SK-N-SH (cell line): Measurements from ENCODE around the gene PACSIN3. TPM values are rescaled to one million over a fixed set of nuclear protein-coding genes. Genes with fewer than 3 reads are reported as not detected.
A peak's percentile ranks its signal among the peaks of the same experiment; 100 is the strongest.

ENCODE experiments used
- CTCF ChIA-PET: fragments of 300-600, 350-600 bp; formaldehyde crosslinking; extraction: SDS; loops from one replicate; lab custom pipeline; 2021; lab: Yijun Ruan, JAX
- POLR2A ChIA-PET: fragments of 350-600 bp; sonication (Branson Sonifier 250); formaldehyde crosslinking; extraction: SDS; loops from one replicate; lab custom pipeline; 2020; ENCODE audit warnings: antibody characterized with exemption, inconsistent platforms; lab: Yijun Ruan, JAX
- DNase-seq: peaks from one replicate; pipeline ENCODE4 v3.0.0; 2012
- H2AFZ ChIP-seq: fragments of 200-600 bp; sonication (generic); 2 replicates; pipeline ENCODE4 v1.8.1; 2016; ENCODE audit warnings: antibody characterized with exemption, mild to moderate bottlenecking, low read depth
- H3F3A ChIP-seq: fragments of 200-600 bp; sonication (generic); replicated peaks from 2 replicates; pipeline ENCODE3; 2016; ENCODE audit warnings: antibody characterized with exemption, mild to moderate bottlenecking; ENCODE audit not compliant: insufficient read depth
- H3K27ac ChIP-seq, 2 experiments: fragments of 200-500 bp in 1 of 2; fragments of 200-600 bp in 1 of 2; sonication (Bioruptor generic) in 1 of 2; sonication (generic), shearing (Covaris generic) in 1 of 2; 2 replicates each; pipeline versions ENCODE4 v1.5.1 to v1.6.1; 2014 to 2016; ENCODE audit warnings: low read depth in 2 of 2, inconsistent platforms in 1 of 2, low read length in 1 of 2, mild to moderate bottlenecking in 1 of 2, mixed read lengths in 1 of 2
- H3K27me3 ChIP-seq: fragments of 200-600 bp; sonication (generic), shearing (Covaris generic); 2 replicates; pipeline ENCODE4 v1.6.1; 2016; ENCODE audit warnings: mixed run types; ENCODE audit not compliant: insufficient read depth
- H3K36me3 ChIP-seq, 2 experiments: fragments of 200-500 bp in 1 of 2; fragments of 200-600 bp in 1 of 2; sonication (Bioruptor generic) in 1 of 2; sonication (generic) in 1 of 2; replicated peaks in 1 of 2; 2 replicates each; pipeline versions ENCODE3 to v1.5.1; 2014 to 2016; ENCODE audit warnings: low read length in 1 of 2, mild to moderate bottlenecking in 1 of 2; ENCODE audit not compliant: insufficient read depth in 2 of 2, control insufficient read depth in 1 of 2
- H3K4me1 ChIP-seq, 2 experiments: fragments of 200-500 bp in 1 of 2; fragments of 200-600 bp in 1 of 2; sonication (Bioruptor generic) in 1 of 2; sonication (generic), shearing (Covaris generic) in 1 of 2; 2 replicates each; pipeline versions ENCODE4 v1.5.1 to v1.6.1; 2014 to 2016; ENCODE audit warnings: low read depth in 1 of 2, low read length in 1 of 2, mixed run types in 1 of 2; ENCODE audit not compliant: insufficient read depth in 2 of 2, control insufficient read depth in 1 of 2
- H3K4me2 ChIP-seq: fragments of 200-600 bp; sonication (generic), shearing (Covaris generic); 2 replicates; pipeline ENCODE4 v1.6.1; 2017; ENCODE audit warnings: mixed run types
- H3K4me3 ChIP-seq, 2 experiments: fragments of 200-500 bp in 1 of 2; fragments of 200-600 bp in 1 of 2; sonication (Bioruptor generic) in 1 of 2; sonication (generic), shearing (Covaris generic) in 1 of 2; 2 replicates each; pipeline versions ENCODE4 v1.5.1 to v1.8.1; 2014 to 2016; ENCODE audit warnings: low read depth in 2 of 2, inconsistent platforms in 1 of 2, low read length in 1 of 2, mild to moderate bottlenecking in 1 of 2, mixed read lengths in 1 of 2, moderate library complexity in 1 of 2
- H3K79me2 ChIP-seq: fragments of 200-600 bp; sonication (generic); 2 replicates; pipeline ENCODE4 v1.8.1; 2017; ENCODE audit warnings: mild to moderate bottlenecking; ENCODE audit not compliant: insufficient read depth
- H3K9ac ChIP-seq: fragments of 200-600 bp; sonication (generic); 2 replicates; pipeline ENCODE4 v1.6.1; 2017; ENCODE audit warnings: mixed run types
- H3K9me2 ChIP-seq: fragments of 200-600 bp; sonication (generic); 2 replicates; pipeline ENCODE4 v1.6.1; 2017; ENCODE audit warnings: mixed run types
- H3K9me3 ChIP-seq: fragments of 200-600 bp; sonication (generic); 2 replicates; pipeline ENCODE4 v1.6.1; 2017; ENCODE audit warnings: mixed run types, mild to moderate bottlenecking, moderate library complexity
- H4K20me1 ChIP-seq: fragments of 200-600 bp; sonication (generic); 2 replicates; pipeline ENCODE4 v1.6.1; 2017; ENCODE audit warnings: mild to moderate bottlenecking, mixed run types; ENCODE audit not compliant: insufficient read depth
- CHD2 ChIP-seq: fragments of 150-350 bp; IDR thresholded peaks from 2 replicates; pipeline ENCODE4 v1.6.1; 2018; ENCODE audit warnings: low read length; ENCODE audit not compliant: partially characterized antibody
- ELF1 ChIP-seq: IDR thresholded peaks from 2 replicates; pipeline ENCODE4 v1.4.0; 2012
- EP300 ChIP-seq, 2 experiments: IDR thresholded peaks; 2 replicates each; pipeline versions ENCODE4 v1.4.0 to v1.6.1; 2012; ENCODE audit warnings: borderline replicate concordance in 1 of 2, low read depth in 1 of 2, low read length in 1 of 2
- EZH2phosphoT487 ChIP-seq: fragments of 200-600 bp; sonication (generic); IDR thresholded peaks from 2 replicates; pipeline ENCODE4 v1.6.1; 2017; ENCODE audit warnings: low read depth, mixed run types, mild to moderate bottlenecking, antibody characterized with exemption, moderate library complexity, borderline replicate concordance
- FOSL2 ChIP-seq: IDR thresholded peaks from 2 replicates; pipeline ENCODE4 v1.4.0; 2012; ENCODE audit warnings: low read depth, mild to moderate bottlenecking, moderate library complexity, borderline replicate concordance
- FOXJ3 ChIP-seq: sonication (generic); formaldehyde crosslinking; IDR thresholded peaks from 2 replicates; pipeline ENCODE4 v1.5.1; 2020; ENCODE audit warnings: mild to moderate bottlenecking, missing genetic modification reagents
- FOXM1 ChIP-seq: IDR thresholded peaks from 2 replicates; pipeline ENCODE4 v1.4.0; 2012; ENCODE audit warnings: low read depth, mild to moderate bottlenecking
- GABPA ChIP-seq: IDR thresholded peaks from 2 replicates; pipeline ENCODE4 v1.4.0; 2012; ENCODE audit warnings: low read depth, mild to moderate bottlenecking
- GATA2 ChIP-seq: sonication (generic); formaldehyde crosslinking; IDR thresholded peaks from 2 replicates; pipeline ENCODE4 v1.5.0; 2020; ENCODE audit warnings: mild to moderate bottlenecking, missing genetic modification reagents
- MXI1 ChIP-seq: IDR thresholded peaks from 2 replicates; pipeline ENCODE4 v1.6.1; 2012; ENCODE audit warnings: mild to moderate bottlenecking, low read depth, low read length, improper control_type of control experiment
- NFIC ChIP-seq: IDR thresholded peaks from 2 replicates; pipeline ENCODE4 v1.4.0; 2012; ENCODE audit warnings: borderline replicate concordance
- NRF1 ChIP-seq: IDR thresholded peaks from 2 replicates; pipeline ENCODE4 v1.6.1; 2012; ENCODE audit warnings: low read depth, mild to moderate bottlenecking, low read length
- POLR2AphosphoS5 ChIP-seq: IDR thresholded peaks from 2 replicates; pipeline ENCODE4 v1.6.1; 2012; ENCODE audit warnings: low read depth, low read length
- RAD21 ChIP-seq: IDR thresholded peaks from 2 replicates; pipeline ENCODE4 v1.6.1; 2012; ENCODE audit warnings: mild to moderate bottlenecking, low read length
- RFX5 ChIP-seq: IDR thresholded peaks from 2 replicates; pipeline ENCODE4 v1.6.1; 2012; ENCODE audit warnings: mild to moderate bottlenecking, improper control_type of control experiment, low read length
- SMC3 ChIP-seq: IDR thresholded peaks from 2 replicates; pipeline ENCODE4 v1.6.1; 2012; ENCODE audit warnings: low read depth, low read length, improper control_type of control experiment
- TCF12 ChIP-seq: IDR thresholded peaks from 2 replicates; pipeline ENCODE4 v1.4.0; 2012
- TEAD4 ChIP-seq: IDR thresholded peaks from 2 replicates; pipeline ENCODE4 v1.4.0; 2012; ENCODE audit warnings: mild to moderate bottlenecking, borderline replicate concordance; ENCODE audit not compliant: insufficient read depth
- WGBS: methylation state at CpG from one replicate; pipeline ENCODE4 v1.1.6; 2017; ENCODE audit warnings: low lambda C conversion rate; 5-methylcytosine and 5-hydroxymethylcytosine counted together
- polyA plus RNA-seq, 3 experiments: library from polyadenylated mRNA; depleted of rRNA; stranded (reverse); fragments of >200 nt; gene quantifications; 2 replicates each; pipeline ENCODE4 v1.2.3, GENCODE V29; 2012
- TF ChIP-seq, protein P1 (sequence below): IDR thresholded peaks from 2 replicates; pipeline ENCODE4 v1.4.0; 2012; ENCODE audit warnings: low read depth, borderline replicate concordance
- TF ChIP-seq, protein P2 (sequence below): fragments of 150-350 bp; IDR thresholded peaks from 2 replicates; pipeline ENCODE4 v1.6.1; 2017; ENCODE audit warnings: antibody characterized with exemption, low read length, low read depth, borderline replicate concordance
- TF ChIP-seq, protein P3 (sequence below): IDR thresholded peaks from 2 replicates; pipeline ENCODE4 v1.4.0; 2012; ENCODE audit warnings: low read depth, borderline replicate concordance
- TF ChIP-seq, protein P4 (sequence below): IDR thresholded peaks from 2 replicates; pipeline ENCODE4; 2012
- TF ChIP-seq, protein P5 (sequence below): IDR thresholded peaks from 2 replicates; pipeline ENCODE4 v1.4.0; 2012; ENCODE audit warnings: low read depth
- TF ChIP-seq, protein P6 (sequence below): fragments of 200-600 bp; sonication (generic); IDR thresholded peaks from 2 replicates; pipeline ENCODE4 v1.6.1; 2017; ENCODE audit warnings: antibody characterized with exemption, mild to moderate bottlenecking, moderate library complexity

The PACSIN3 gene
- polyA plus RNA-seq, 1 of the 3 experiments (the other 2 are of a cell fraction): 31.1 TPM

DNA sequence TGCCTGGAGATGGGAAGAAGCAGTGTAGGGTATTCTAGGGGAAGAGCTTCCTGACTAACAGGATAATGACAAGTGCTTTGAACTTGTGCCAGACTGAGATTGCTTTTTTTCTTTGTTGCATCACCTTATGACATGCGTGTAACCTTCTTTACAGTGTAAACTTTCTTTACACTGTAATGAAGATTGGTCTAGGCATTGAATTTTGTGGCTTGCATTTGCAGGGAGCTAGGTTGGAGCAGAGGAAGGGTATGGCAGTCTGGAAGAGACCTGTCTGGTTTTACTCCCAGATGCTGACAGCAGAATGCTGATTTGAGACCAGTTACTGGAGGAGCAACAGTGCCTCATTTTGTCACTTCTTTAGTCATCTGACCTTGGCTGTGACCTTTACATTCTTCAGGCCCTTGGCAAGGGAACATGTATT, 34.2 kb upstream of the PACSIN3 start (continued):
- peak; percentile 38; the same call in 1 of the 2 replicates for TF ChIP-seq FOSL2
- no peak for TF ChIP-seq RFX5
- TF ChIP-seq GABPA: no peak
- TF ChIP-seq ELF1: no peak
- no peak for TF ChIP-seq TEAD4
- no peak for TF ChIP-seq EP300 (IDR thresholded peaks at IDR 0.05; ENCODE audit: borderline replicate concordance in 1 of 2, low read depth in 1 of 2, low read length in 1 of 2)
- no peak for TF ChIP-seq FOXJ3
- TF ChIP-seq, all 33 proteins: peak for 3

DNA sequence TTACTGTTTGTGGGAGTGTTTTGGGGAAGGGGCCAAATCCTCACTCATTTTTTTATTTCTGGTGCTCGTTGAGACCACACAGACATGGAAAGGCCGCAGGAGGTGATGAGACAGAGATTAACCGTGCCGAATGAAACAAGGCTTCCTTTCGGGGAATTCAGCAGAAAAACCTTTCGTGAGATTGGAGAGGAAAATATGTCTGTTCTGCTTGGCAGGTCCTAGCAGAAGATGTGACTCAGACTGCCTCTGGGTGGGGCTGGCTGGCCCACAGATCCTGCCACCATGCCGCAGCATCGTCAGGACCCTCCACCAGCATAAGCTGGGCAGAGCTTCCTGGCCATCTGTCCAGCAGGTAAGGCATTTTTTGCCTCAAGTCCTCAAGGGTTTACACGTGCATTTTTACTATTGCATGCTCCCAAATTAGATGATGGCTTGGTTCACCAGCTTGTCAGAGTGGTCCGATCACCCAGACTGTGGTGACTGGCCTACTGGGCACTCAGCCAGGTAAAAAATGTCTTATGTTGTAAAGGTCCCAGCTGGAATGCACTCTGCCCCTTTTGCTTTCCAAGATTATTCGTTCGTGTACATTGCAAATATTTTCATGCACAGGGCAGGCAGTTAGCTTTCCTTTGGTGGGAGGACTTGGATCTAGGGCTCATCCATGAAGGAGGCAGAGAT, 30.0 kb upstream of the PACSIN3 start:
- Histone ChIP-seq H3K36me3 (peaks cover 9 to 16% of the 10 kb centered on the region in 2 experiments), H3K4me3 (peak overlapping the region; percentile 61 to 79), H3K27me3 (no peaks in the 10 kb centered on the region), H3K79me2 (peaks cover 64% of the 10 kb centered on the region), H4K20me1 (peaks cover 41% of the 10 kb centered on the region), H3K27ac (peak overlapping the region; percentile 90 to 94), H3K9ac (peak overlapping the region; percentile 96), H3K4me2 (peak overlapping the region; percentile 92), H2AFZ (no peak overlapping the region), H3F3A (peaks cover 34% of the 10 kb centered on the region), H3K9me2 (no peaks in the 10 kb centered on the region), H3K9me3 (no peaks in the 10 kb centered on the region), H3K4me1 (peaks cover 16 to 31% of the 10 kb centered on the region in 2 experiments; a peak in 2 of 4 replicates)
- DNase-seq: peak; percentile 72
- WGBS: 0% methylated on average over 12 of the region's 12 CpGs
- ChIA-PET POLR2A (interaction anchor here (1.1 to 4.2 kb wide), 4 partner anchors 18 to 37 kb away, joined by 3 to 69 read pairs (median 16); partner anchors contain the start of genes ACP2 and PACSIN3), CTCF (interaction anchor here (0.9 to 4.0 kb wide), 8 partner anchors 14 to 139 kb away, joined by 3 to 28 read pairs (median 5); partner anchors contain the start of genes ACP2, ARFGAP2 and PACSIN3)
- TF ChIP-seq, protein P1, sequence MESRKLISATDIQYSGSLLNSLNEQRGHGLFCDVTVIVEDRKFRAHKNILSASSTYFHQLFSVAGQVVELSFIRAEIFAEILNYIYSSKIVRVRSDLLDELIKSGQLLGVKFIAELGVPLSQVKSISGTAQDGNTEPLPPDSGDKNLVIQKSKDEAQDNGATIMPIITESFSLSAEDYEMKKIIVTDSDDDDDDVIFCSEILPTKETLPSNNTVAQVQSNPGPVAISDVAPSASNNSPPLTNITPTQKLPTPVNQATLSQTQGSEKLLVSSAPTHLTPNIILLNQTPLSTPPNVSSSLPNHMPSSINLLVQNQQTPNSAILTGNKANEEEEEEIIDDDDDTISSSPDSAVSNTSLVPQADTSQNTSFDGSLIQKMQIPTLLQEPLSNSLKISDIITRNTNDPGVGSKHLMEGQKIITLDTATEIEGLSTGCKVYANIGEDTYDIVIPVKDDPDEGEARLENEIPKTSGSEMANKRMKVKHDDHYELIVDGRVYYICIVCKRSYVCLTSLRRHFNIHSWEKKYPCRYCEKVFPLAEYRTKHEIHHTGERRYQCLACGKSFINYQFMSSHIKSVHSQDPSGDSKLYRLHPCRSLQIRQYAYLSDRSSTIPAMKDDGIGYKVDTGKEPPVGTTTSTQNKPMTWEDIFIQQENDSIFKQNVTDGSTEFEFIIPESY: no peak
- TF ChIP-seq POLR2AphosphoS5: 0 out of 2 replicates have a peak, but pooled peaks have one; percentile 46
- TF ChIP-seq, protein P2, sequence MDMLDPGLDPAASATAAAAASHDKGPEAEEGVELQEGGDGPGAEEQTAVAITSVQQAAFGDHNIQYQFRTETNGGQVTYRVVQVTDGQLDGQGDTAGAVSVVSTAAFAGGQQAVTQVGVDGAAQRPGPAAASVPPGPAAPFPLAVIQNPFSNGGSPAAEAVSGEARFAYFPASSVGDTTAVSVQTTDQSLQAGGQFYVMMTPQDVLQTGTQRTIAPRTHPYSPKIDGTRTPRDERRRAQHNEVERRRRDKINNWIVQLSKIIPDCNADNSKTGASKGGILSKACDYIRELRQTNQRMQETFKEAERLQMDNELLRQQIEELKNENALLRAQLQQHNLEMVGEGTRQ: no peak
- TF ChIP-seq RAD21: peak; percentile 37
- peak; percentile 57 for TF ChIP-seq TCF12
- TF ChIP-seq, protein P3, sequence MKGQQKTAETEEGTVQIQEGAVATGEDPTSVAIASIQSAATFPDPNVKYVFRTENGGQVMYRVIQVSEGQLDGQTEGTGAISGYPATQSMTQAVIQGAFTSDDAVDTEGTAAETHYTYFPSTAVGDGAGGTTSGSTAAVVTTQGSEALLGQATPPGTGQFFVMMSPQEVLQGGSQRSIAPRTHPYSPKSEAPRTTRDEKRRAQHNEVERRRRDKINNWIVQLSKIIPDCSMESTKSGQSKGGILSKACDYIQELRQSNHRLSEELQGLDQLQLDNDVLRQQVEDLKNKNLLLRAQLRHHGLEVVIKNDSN: no peak
- TF ChIP-seq, protein P4, sequence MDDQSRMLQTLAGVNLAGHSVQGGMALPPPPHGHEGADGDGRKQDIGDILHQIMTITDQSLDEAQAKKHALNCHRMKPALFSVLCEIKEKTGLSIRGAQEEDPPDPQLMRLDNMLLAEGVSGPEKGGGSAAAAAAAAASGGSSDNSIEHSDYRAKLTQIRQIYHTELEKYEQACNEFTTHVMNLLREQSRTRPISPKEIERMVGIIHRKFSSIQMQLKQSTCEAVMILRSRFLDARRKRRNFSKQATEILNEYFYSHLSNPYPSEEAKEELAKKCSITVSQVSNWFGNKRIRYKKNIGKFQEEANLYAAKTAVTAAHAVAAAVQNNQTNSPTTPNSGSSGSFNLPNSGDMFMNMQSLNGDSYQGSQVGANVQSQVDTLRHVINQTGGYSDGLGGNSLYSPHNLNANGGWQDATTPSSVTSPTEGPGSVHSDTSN: peak; percentile 2; the same call in 1 of the 2 replicates
- no peak for TF ChIP-seq FOXM1
- TF ChIP-seq FOXJ3: no peak
- no peak for TF ChIP-seq GABPA
- TF ChIP-seq GATA2 (CRISPR knock-in tag): no peak
- TF ChIP-seq TEAD4: no peak
- peak; percentile 77 for TF ChIP-seq NFIC
- TF ChIP-seq, protein P5, sequence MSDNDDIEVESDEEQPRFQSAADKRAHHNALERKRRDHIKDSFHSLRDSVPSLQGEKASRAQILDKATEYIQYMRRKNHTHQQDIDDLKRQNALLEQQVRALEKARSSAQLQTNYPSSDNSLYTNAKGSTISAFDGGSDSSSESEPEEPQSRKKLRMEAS: no peak
- TF ChIP-seq EZH2phosphoT487: no peak
- peak; percentile 83 for TF ChIP-seq MXI1
- peak in 1 of 2 experiments; percentile 10; a peak in 1 of 4 replicates for TF ChIP-seq EP300 (IDR thresholded peaks at IDR 0.05; ENCODE audit: borderline replicate concordance in 1 of 2, low read depth in 1 of 2, low read length in 1 of 2)
- TF ChIP-seq NRF1: no peak
- TF ChIP-seq, protein P6, sequence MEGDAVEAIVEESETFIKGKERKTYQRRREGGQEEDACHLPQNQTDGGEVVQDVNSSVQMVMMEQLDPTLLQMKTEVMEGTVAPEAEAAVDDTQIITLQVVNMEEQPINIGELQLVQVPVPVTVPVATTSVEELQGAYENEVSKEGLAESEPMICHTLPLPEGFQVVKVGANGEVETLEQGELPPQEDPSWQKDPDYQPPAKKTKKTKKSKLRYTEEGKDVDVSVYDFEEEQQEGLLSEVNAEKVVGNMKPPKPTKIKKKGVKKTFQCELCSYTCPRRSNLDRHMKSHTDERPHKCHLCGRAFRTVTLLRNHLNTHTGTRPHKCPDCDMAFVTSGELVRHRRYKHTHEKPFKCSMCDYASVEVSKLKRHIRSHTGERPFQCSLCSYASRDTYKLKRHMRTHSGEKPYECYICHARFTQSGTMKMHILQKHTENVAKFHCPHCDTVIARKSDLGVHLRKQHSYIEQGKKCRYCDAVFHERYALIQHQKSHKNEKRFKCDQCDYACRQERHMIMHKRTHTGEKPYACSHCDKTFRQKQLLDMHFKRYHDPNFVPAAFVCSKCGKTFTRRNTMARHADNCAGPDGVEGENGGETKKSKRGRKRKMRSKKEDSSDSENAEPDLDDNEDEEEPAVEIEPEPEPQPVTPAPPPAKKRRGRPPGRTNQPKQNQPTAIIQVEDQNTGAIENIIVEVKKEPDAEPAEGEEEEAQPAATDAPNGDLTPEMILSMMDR: no peak
- TF ChIP-seq SMC3: peak; percentile 15; the same call in 1 of the 2 replicates
- TF ChIP-seq CHD2: no peak
